Measurements from ENCODE around the gene TMEM121. TPM values are rescaled to one million over a fixed set of nuclear protein-coding genes. Genes with fewer than 3 reads are reported as not detected.
"Not testable (repeated sequence)": the region's sequence is repeated elsewhere in the genome, so short reads cannot be mapped to it uniquely, and the experiment has no call there.

Gene TMEM121
- total and polyA plus RNA-seq, 5 experiments from 2014 or later, result 1.6 to 6.6 (median 4.4) TPM

DNA sequence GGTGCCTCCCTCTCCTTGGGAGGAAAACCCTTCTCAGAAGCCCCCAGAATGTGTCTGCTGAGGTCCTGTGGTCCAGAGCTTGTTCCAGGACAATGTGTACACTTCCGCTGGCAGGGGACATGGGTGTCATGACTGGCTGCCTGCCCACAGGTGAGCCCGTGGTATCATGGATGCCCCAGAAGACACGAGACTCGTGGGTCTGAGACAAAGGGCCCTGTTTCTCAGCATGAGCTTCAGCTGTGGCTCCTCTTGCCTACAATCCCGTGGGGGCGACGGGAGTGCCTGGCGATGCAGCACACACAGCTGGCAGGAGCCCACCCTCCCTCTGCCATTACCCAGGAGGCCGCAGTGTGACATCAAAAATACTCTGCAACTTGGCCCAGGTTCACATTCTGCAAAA, 7.0 kb downstream of the TMEM121 start:
- Mint-ChIP-seq H3K27ac (peak overlapping the region in 1 of 10 donors; percentile 28), H3K4me3 (no peak overlapping the region), H3K9me3 (no peaks in the 10 kb centered on the region), H3K27me3 (peaks cover 0 to 14% (median 2%) of the 10 kb centered on the region in 5 donors), H3K4me1 (peaks cover 0 to 28% (median 20%) of the 10 kb centered on the region in 4 donors), H3K36me3 (no peaks in the 10 kb centered on the region)
- DNase-seq, result no peak
- no peak for ATAC-seq
- POLR2A ChIA-PET, result interaction anchor here (1.2 kb wide), 1 partner anchor 167 kb away, joined by 3 read pairs; no protein-coding TSS in a partner anchor

DNA sequence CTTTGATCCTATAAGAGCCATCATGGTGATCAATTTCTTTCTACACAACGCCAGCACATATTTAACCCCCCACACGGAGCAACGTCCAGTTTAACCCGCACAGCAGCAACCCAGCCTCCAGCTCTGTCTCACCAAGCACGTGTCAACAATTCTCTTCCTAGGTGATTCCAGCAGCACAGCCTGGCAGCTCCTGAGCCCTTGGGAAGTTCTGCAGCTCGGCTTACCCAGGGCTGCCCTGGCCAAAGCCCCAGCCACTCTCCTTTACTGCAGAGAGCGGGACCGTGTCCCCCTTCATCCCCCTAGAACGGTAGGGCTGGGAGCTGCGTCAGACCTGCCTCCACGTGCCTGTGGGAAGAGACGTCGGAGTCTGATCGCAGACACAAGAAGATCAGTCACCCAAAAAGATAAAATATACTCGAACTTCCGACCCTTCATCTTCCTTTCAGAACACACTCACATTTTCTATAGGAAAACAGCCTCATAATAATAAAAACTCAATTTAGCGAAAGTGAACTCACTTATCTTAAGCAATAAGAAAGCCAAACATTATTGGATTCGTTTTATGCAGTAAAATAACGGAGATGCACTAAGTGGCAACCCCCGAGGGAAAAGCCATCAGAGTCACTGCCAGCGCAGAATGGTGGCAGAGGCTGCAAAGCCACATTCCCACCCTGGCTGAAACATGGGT, 7.6 kb downstream of the TMEM121 start:
- no peak for ATAC-seq
- H3K4me3 Mint-ChIP-seq, result no peak overlapping the region
- H3K27ac Mint-ChIP-seq, result peak overlapping the region in 4 of 10 donors; percentile 5 to 29 (median 26)

DNA sequence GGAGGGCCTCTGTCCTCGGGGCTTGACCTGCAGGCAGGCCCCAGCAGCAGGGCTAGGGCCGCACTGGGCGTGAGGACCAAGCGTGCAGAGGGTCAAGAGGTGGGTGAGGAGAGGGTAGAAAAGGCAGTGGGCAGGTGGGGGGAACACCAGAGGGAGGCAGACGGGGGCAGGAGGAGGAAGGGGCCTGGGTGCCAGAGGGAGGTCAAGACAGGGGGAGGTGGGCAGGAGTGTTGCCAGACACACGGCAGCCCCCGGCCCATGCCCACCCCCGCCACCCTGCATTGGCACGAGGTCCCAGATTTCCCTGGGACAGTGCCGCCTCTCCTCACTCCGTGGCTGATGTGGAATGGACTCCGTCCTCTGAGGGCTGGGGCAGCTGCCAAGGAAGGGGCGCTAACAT, 8.2 kb downstream of the TMEM121 start:
- Mint-ChIP-seq H3K27ac (no peak overlapping the region), H3K4me3 (no peak overlapping the region), H3K9me3 (no peaks in the 10 kb centered on the region), H3K4me1 (peaks cover 0 to 24% (median 16%) of the 10 kb centered on the region in 4 donors), H3K27me3 (peaks cover 0 to 19% (median 5%) of the 10 kb centered on the region in 5 donors), H3K36me3 (no peaks in the 10 kb centered on the region)
- POLR2A ChIA-PET, result no interaction called here
- ATAC-seq, result no peak
- no peak for DNase-seq

More for the DNA sequence above, 7.6 kb downstream of the TMEM121 start:
- H3K4me1 Mint-ChIP-seq, result peaks cover 0 to 26% (median 18%) of the 10 kb centered on the region in 4 donors
- no peak for DNase-seq
- no peaks in the 10 kb centered on the region for H3K9me3 Mint-ChIP-seq
- H3K36me3 Mint-ChIP-seq, result no peaks in the 10 kb centered on the region
- POLR2A ChIA-PET, result interaction anchor here (1.2 kb wide), 1 partner anchor 168 kb away, joined by 3 read pairs; no protein-coding TSS in a partner anchor
- H3K27me3 Mint-ChIP-seq, result peaks cover 0 to 17% (median 5%) of the 10 kb centered on the region in 5 donors

DNA sequence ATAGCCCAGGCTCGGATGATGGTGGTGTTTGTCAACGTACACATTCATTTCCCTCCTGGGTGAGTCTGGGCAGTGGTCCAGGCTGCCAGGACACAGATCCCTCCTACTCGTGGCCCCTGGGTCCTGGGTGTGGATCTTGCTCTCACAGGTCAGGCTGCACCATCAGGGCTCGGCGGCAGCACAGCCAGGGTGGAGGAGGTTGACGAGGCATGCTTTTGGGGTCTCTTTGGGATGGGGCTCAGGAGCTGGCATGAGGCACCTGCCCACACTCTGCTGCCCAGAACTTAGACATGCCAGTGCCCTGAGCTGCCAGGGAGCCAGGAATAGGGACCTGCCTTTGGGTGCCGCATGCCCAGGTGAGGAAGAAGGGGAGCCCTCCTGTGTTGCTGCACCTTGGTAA, 9.7 kb downstream of the TMEM121 start:
- H3K9me3 Mint-ChIP-seq, result no peaks in the 10 kb centered on the region
- H3K36me3 Mint-ChIP-seq, result no peaks in the 10 kb centered on the region
- H3K27ac Mint-ChIP-seq, result peak overlapping the region in 1 of 10 donors; percentile 18
- H3K4me3 Mint-ChIP-seq, result no peak overlapping the region
- DNase-seq (no peak), ATAC-seq (no peak)
- peaks cover 0 to 18% (median 6%) of the 10 kb centered on the region in 4 donors for H3K4me1 Mint-ChIP-seq
- peaks cover 1 to 21% (median 5%) of the 10 kb centered on the region in 5 donors for H3K27me3 Mint-ChIP-seq
- POLR2A ChIA-PET, result no interaction called here

DNA sequence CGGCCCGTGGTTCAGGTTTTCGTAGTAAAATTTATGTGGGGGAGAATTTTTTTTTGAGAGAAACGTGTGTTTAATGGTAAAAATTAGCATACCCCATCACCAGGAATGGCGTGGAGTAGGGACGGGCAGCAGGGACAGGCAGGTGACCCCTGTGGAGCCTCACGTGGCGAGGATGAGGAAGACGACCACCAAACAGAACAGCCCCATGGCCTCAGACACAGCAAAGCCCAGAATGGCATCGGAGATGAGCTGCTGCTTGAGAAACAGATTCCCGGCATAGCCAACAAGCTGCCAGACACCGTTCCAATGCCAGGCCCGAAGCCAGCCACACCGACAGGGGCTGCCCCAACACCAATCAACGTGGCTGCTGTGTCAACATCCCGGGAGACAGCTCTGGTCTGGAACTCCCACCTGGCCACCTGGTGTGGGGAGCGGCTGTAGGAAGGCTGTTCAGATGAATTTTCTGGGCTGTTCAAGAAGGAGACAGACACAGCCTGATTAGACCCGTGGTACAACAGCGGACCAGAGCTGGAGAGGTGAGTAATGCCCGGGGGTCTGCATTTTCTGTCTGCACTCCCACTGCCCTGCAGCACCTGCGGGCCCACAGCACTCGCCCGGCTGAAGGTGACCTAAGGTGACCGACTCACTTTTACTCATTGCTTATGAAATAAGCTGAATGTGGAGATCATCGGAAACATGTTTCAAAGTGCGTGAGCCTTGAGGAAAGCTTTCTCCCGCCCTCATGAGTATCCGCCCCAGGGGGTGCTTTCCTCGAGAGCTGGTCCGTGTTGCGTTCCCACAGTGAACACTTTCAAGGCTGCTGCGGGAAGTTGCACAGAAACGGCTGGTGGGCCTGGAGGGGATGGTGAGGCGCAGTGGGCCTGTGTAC, 10.6 kb downstream of the TMEM121 start:
- peaks cover 0 to 4% (median 0%) of the 10 kb centered on the region in 9 donors for H3K9me3 Mint-ChIP-seq
- ATAC-seq (no peak), DNase-seq (no peak)
- POLR2A ChIA-PET, result interaction anchor here (1.0 kb wide), 1 partner anchor 9 kb away, joined by 3 read pairs; no protein-coding TSS in a partner anchor
- H3K36me3 Mint-ChIP-seq, result no peaks in the 10 kb centered on the region
- H3K4me3 Mint-ChIP-seq, result no peak overlapping the region
- no peak overlapping the region for H3K27ac Mint-ChIP-seq
- H3K4me1 Mint-ChIP-seq, result peaks cover 0 to 15% (median 6%) of the 10 kb centered on the region in 4 donors
- H3K27me3 Mint-ChIP-seq, result peaks cover 5 to 26% (median 10%) of the 10 kb centered on the region in 5 donors

DNA sequence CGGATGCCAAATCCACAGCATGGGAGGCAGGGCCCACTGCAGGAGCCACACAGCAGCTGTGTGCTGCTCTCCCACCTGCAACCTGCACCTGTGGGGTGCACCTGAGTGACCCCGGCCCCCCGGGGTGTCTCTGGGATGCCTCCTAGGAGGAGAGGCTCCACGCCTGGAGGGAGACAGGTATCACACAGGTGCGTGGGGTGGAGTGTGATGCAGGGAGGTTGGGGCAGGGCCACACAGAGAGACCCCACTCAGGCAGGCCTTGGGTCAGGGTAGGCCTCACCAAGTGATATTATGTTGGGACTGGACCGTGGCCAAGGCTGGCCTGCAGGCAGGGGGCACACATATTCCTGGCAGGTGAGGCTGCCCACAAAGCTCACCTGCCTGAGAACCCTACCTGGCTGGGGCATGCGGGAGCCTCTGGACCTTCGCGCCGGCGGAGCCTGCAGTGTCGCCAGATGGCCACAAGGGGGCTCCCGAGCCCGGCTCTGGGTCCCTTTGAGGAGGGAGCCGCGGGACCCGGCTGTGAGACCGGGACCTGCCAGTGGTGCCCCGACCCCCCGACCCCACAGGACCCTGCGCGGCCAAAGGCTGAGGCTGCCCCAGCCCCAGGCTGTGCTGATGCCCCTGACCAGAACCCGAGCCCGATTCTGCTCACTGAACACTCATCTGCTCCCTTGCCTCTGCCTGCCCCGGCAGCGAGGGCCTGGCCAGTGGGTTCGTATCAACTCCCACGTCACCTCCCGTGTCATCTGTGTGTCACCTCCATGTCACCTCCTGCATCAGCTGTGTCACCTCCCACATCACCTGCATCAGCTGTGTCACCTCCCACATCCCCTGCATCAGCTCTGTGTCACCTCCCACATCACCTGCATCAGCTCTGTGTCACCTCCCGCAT, 11.4 kb downstream of the TMEM121 start:
- POLR2A ChIA-PET, result interaction anchor here (1.0 kb wide), 1 partner anchor 9 kb away, joined by 3 read pairs; no protein-coding TSS in a partner anchor
- peak; percentile 83 to 97 for ATAC-seq
- Mint-ChIP-seq H3K4me3 (peak overlapping the region in 2 of 10 donors; percentile 34 to 51), H3K27me3 (peaks cover 5 to 26% (median 10%) of the 10 kb centered on the region in 5 donors), H3K27ac (peak overlapping the region in 3 of 10 donors; percentile 56 to 71 (median 59)), H3K4me1 (peaks cover 0 to 6% (median 4%) of the 10 kb centered on the region in 4 donors), H3K36me3 (peaks cover 0 to 4% (median 0%) of the 10 kb centered on the region in 3 donors), H3K9me3 (peaks cover 0 to 4% (median under 1%) of the 10 kb centered on the region in 9 donors)
- DNase-seq, result peak; percentile 47 to 81 (median 68)

DNA sequence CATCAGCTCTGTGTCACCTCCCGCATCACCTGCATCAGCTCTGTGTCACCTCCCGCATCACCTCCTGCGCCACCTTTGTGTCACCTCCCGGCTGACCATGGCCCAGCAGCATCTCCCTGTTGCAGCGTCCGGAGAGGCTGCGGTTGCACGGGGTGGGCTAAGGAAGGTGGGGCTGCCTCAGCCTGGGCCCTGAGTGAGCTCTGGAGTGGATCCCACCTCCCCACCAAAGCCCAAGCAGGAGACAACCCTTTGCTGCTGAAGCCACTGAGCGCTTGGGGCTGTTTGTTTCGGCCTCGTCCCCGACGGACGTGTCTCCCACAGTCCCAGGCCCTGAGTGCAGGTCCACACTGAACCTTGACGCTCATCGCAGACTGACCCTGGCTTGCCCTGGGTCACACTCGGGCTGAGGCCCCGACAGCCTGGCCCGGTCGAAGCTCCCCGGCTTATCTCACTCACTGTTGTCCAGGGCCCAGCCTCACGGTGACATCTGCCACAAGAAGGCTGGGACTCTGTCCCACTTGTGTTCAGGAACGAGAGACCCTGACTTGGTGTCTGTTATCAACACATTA, 12.2 kb downstream of the TMEM121 start:
- DNase-seq, result no peak
- H3K4me3 Mint-ChIP-seq, result peak overlapping the region in 1 of 10 donors; percentile 34
- peaks cover 0 to 5% (median 2%) of the 10 kb centered on the region in 4 donors for H3K4me1 Mint-ChIP-seq
- H3K9me3 Mint-ChIP-seq, result peaks cover 0 to 9% (median 3%) of the 10 kb centered on the region in 9 donors
- POLR2A ChIA-PET, result no interaction called here
- peaks cover 0 to 9% (median 0%) of the 10 kb centered on the region in 3 donors for H3K36me3 Mint-ChIP-seq
- H3K27ac Mint-ChIP-seq, result peak overlapping the region in 1 of 10 donors; percentile 71
- ATAC-seq, result no peak
- H3K27me3 Mint-ChIP-seq, result peaks cover 5 to 26% (median 10%) of the 10 kb centered on the region in 5 donors

DNA sequence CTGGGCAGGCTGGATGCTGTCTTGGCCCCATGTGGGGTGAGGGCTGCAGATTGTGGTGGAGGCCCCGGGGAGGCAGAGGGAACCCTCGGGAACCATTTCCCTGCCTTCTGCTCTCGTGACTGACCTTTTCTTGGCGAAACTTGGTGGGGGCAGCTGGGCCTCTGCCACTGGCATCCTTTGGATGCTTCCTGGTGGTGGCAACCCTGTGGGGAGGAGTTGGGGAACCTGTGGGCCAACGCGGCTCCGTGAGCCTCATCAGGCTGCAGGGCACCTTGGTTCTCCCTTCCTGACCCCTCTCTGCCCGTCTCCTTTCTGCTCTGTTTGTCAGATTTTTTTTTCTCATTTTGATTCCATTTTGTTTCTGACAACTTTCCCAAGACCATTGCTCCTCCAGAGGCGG, 14.4 kb downstream of the TMEM121 start:
- POLR2A ChIA-PET, result no interaction called here
- Mint-ChIP-seq H3K27me3 (peaks cover 5 to 26% (median 10%) of the 10 kb centered on the region in 5 donors), H3K9me3 (peaks cover 0 to 9% (median 4%) of the 10 kb centered on the region in 9 donors), H3K4me3 (no peak overlapping the region), H3K27ac (no peak overlapping the region), H3K36me3 (peaks cover 0 to 9% (median 0%) of the 10 kb centered on the region in 3 donors), H3K4me1 (peaks cover 0 to 5% (median under 1%) of the 10 kb centered on the region in 4 donors)
- ATAC-seq, result no peak
- DNase-seq, result no peak

DNA sequence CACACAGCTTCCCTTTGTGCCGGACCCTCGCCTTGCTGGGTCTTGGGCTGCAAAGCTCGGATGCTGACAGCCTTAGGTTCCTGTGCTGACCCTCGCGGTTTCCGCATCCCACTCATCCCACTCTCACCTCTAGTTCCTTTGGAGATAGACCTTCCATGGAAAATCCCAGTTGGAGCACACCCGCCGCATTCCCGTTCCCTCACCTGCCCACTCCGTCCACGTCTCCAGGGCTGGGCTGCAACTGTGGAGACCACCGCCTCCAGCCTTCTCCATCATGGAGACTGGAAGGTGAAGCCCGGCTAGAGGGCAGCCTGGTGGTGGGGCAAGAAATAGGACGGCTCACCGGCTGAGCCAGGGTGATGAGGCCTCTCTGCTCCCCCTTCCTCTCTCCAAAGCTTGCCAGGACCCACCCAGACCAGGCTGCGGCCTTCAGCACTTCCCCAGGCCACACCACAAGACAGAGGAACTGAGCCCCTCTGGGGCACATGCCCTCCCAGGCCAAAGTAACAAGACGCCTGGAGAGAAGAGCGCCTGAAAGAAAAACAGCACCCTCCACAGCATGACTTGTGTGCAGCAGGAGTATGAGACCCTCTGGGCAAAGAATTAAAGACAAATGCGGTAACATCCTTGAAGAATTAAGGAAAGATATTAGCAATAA, 15.0 kb downstream of the TMEM121 start:
- H3K4me1 Mint-ChIP-seq, result peaks cover 0 to 5% (median under 1%) of the 10 kb centered on the region in 4 donors
- peaks cover 0 to 9% (median 0%) of the 10 kb centered on the region in 3 donors for H3K36me3 Mint-ChIP-seq
- H3K27ac Mint-ChIP-seq, result no peak overlapping the region
- POLR2A ChIA-PET, result no interaction called here
- DNase-seq (no peak), ATAC-seq (no peak)
- H3K27me3 Mint-ChIP-seq, result peaks cover 5 to 26% (median 10%) of the 10 kb centered on the region in 5 donors
- H3K9me3 Mint-ChIP-seq, result peaks cover 0 to 9% (median 4%) of the 10 kb centered on the region in 9 donors
- no peak overlapping the region for H3K4me3 Mint-ChIP-seq

DNA sequence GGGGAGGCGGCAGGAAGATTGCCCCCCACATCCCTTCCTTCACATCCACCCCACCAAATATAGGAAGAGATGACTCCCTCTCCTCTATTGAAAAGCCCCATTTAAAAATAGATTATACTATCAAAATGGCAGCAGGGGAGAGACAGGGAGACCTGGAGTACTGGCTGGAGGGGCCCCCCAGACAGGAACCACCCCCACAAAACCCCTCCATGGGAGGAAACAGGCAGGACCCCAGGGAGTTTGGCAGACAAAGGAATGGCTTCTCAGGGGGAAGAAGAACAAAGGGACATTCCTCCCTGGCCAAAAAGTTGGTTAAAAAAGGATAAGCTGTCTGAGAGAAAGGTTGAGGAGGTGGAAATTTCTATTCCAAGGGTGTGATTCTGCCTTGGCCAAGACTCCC, 19.3 kb downstream of the TMEM121 start:
- H3K4me1 Mint-ChIP-seq, H3K36me3 Mint-ChIP-seq, H3K27ac Mint-ChIP-seq, DNase-seq, POLR2A ChIA-PET, ATAC-seq, H3K9me3 Mint-ChIP-seq, H3K4me3 Mint-ChIP-seq: not testable (repeated sequence)
- H3K27me3 Mint-ChIP-seq, result peaks cover 3 to 25% (median 8%) of the 10 kb centered on the region in 5 donors

DNA sequence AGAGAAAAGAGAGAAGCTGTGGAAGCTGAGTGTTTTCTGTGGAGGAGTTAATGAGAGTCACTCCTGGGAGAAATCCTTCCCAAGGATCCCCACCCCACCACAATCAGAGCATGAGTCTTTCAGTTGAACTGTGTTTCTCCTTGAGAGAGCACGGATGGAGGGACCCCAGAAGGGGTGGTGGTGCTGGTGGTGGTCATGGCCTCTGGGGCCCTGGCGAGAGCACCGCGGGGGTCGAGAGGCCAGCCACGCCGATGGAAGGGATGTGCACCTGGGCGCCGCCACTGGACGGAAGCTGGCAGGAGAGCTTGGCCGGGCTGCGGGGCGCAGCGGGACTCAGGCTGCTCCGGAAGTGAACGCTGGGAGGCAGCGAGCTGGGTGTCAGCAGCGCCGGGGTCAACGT, 20.0 kb downstream of the TMEM121 start:
- H3K27ac Mint-ChIP-seq, POLR2A ChIA-PET: not testable (repeated sequence)

More for the DNA sequence above, 20.0 kb downstream of the TMEM121 start:
- peaks cover 3 to 18% (median 6%) of the 10 kb centered on the region in 5 donors for H3K27me3 Mint-ChIP-seq
- not testable (repeated sequence) for H3K4me3 Mint-ChIP-seq, H3K9me3 Mint-ChIP-seq, ATAC-seq, H3K36me3 Mint-ChIP-seq, H3K4me1 Mint-ChIP-seq, DNase-seq
